Panc1 (cell line): ENCODE measurements around the gene KIF5B. TPM values are rescaled to one million over a fixed set of nuclear protein-coding genes. Genes with fewer than 3 reads are reported as not detected.

Experiments
- ATAC-seq: fragments of 200-7000 bp; cut with Tn5 transposase; 2 replicates; pipeline ENCODE4 v1.9.1; 2020; ENCODE audit warnings: mild to moderate bottlenecking, moderate library complexity
- BruUV-seq: library from RNA; stranded (reverse); fragments of 400-500 nt; replicated peaks from 2 replicates; lab custom pipeline; 2021; lab: Mats Ljungman, UMichigan
- CTCF ChIA-PET: fragments of 300-600 bp; sonication (Branson Sonifier 250); formaldehyde crosslinking; loops from one replicate; lab custom pipeline; 2022; ENCODE audit warnings: antibody characterized with exemption; lab: Charles Lee
- POLR2A ChIA-PET: fragments of 300-600 bp; sonication (Branson Sonifier 250); formaldehyde crosslinking; loops from one replicate; lab custom pipeline; 2022; ENCODE audit warnings: antibody characterized with exemption; lab: Charles Lee
- DNase-seq: peaks from one replicate; pipeline ENCODE4 v3.0.0-alpha.2; 2010; ENCODE audit warnings: low read depth, low spot score
- H3K27ac ChIP-seq: 2 replicates; pipeline ENCODE4 v1.5.1; 2011; ENCODE audit warnings: mild to moderate bottlenecking, low read length, inconsistent platforms
- H3K27me3 ChIP-seq: fragments of 200-500 bp; sonication (Bioruptor generic); 2 replicates; pipeline ENCODE4 v1.6.0; 2014; ENCODE audit warnings: low read length, inconsistent platforms; ENCODE audit not compliant: control insufficient read depth, insufficient read depth
- H3K36me3 ChIP-seq: fragments of 200-500 bp; sonication (Bioruptor generic); 2 replicates; pipeline ENCODE4 v1.5.1; 2014; ENCODE audit warnings: inconsistent platforms, mild to moderate bottlenecking, low read length, moderate library complexity; ENCODE audit not compliant: control insufficient read depth, insufficient read depth
- H3K4me1 ChIP-seq: 2 replicates; pipeline ENCODE4 v1.5.1; 2011; ENCODE audit warnings: inconsistent platforms, mild to moderate bottlenecking, low read length, moderate library complexity; ENCODE audit not compliant: control insufficient read depth, insufficient read depth
- H3K4me3 ChIP-seq, 2 experiments: 2 replicates each; pipeline ENCODE4 v1.5.1; 2011 to 2012; ENCODE audit warnings: low read depth in 2 of 2, low read length in 2 of 2, mild to moderate bottlenecking in 2 of 2, inconsistent platforms in 1 of 2, moderate library complexity in 1 of 2
- H3K9me3 ChIP-seq: fragments of 200-500 bp; sonication (Bioruptor generic); 2 replicates; pipeline ENCODE4 v1.5.1; 2014; ENCODE audit warnings: low read depth, mild to moderate bottlenecking, inconsistent platforms, low read length, moderate library complexity; ENCODE audit not compliant: control insufficient read depth, insufficient read depth
- POLR2AphosphoS5 ChIP-seq: IDR thresholded peaks from 2 replicates; pipeline ENCODE4 v1.6.1; 2012; ENCODE audit warnings: mild to moderate bottlenecking, low read depth, low read length, moderate library complexity
- SIN3A ChIP-seq: IDR thresholded peaks from 2 replicates; pipeline ENCODE4 v1.6.1; 2012; ENCODE audit warnings: low read depth, mild to moderate bottlenecking, low read length, moderate library complexity, borderline replicate concordance; ENCODE audit not compliant: insufficient read depth
- TCF7L2 ChIP-seq: IDR thresholded peaks from 2 replicates; pipeline ENCODE4 v1.6.1; 2011; ENCODE audit warnings: mild to moderate bottlenecking, low read depth, low read length, inconsistent platforms
- in situ Hi-C: cut with HindIII; loops from 2 replicates; pipeline ENCODE4 v1.10.0; 2016; ENCODE audit warnings: low sequenced_read_pairs, low pct_unique_long_range_greater_than_20kb
- intact Hi-C: fragments of 100-400 bp; cut with micrococcal nuclease; formaldehyde crosslinking; loops from one replicate; pipeline ENCODE4 v1.10.0; 2022; ENCODE audit not compliant: unreplicated experiment
- total RNA-seq: library from RNA; stranded (reverse); gene quantifications from one replicate; pipeline ENCODE4 v1.2.1, GENCODE V29; 2021; ENCODE audit not compliant: unreplicated experiment
- TF ChIP-seq, protein P1 (sequence below): fragments of 450-650 bp; IDR thresholded peaks from 2 replicates; pipeline ENCODE4 v1.5.1; 2017; ENCODE audit warnings: mild to moderate bottlenecking
- TF ChIP-seq, protein P2 (sequence below), 2 experiments: IDR thresholded peaks; 2 replicates each; pipeline ENCODE4 v1.6.1; 2011 to 2012; ENCODE audit warnings: low read depth in 2 of 2, control low read depth in 1 of 2, low read length in 1 of 2, mild to moderate bottlenecking in 1 of 2, moderate library complexity in 1 of 2; ENCODE audit not compliant: insufficient read depth in 1 of 2

KIF5B gene
- total RNA-seq, 1 experiment from 2014 or later = 89.9 TPM

DNA sequence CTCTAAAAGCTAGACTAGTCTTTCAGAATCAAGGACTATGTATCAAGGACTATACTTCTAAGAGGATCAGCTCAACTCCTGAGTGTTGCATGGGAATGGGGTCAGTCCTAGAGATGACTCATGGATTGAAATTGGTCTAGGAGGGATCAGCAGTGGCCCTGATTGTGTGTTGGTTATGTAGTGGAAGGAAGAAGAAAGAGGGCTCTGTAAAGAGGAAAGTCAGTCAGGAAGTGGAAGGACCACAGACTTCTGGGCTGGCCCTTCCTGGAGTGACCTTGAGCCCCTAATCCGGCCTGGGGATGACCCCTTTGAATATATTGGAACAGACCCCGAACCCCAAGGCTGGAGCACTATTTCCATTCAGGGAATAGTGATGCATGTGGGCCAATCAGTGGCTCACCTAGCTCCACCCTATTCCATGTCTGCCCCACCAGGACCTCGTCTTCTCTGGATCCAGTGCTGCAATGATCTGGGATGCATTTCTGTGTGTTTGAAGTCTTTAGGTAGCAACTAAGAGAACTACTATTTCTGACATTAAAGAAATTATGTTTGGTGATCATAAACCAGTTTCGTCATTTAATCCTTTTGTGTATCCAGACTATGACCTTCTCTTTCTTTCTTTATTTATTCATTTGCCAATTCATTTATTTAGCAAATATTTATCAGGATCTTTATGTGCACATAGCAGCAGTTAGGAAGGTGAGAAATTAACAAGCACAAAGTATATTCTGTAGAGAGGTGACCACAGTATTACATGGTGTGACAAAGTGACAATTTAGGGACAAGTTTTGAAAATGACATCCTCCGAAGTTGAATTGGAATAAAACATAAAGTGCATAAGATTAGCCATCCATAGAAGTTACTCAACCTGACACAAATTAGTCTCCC, 48.6 kb upstream of the KIF5B start:
- H3K36me3 ChIP-seq = no peaks in the 10 kb centered on the region
- no peaks in the 10 kb centered on the region for H3K4me1 ChIP-seq
- intact Hi-C loops (no loop called here), in situ Hi-C loops (no loop called here)
- no peaks in the 10 kb centered on the region for H3K27me3 ChIP-seq
- no peak for DNase-seq
- no peak for ATAC-seq
- POLR2A ChIA-PET = interaction anchor here (0.5 kb wide), 1 partner anchor 92 kb away, joined by 3 read pairs; no protein-coding TSS in a partner anchor
- no peak overlapping the region for H3K27ac ChIP-seq
- no peaks in the 10 kb centered on the region for H3K9me3 ChIP-seq
- CTCF ChIA-PET = no interaction called here
- H3K4me3 ChIP-seq = no peak overlapping the region
- no TSS peak for BruUV-seq
- TF ChIP-seq TCF7L2 (no peak), SIN3A (no peak), POLR2AphosphoS5 (no peak)
- TF ChIP-seq, protein P1, sequence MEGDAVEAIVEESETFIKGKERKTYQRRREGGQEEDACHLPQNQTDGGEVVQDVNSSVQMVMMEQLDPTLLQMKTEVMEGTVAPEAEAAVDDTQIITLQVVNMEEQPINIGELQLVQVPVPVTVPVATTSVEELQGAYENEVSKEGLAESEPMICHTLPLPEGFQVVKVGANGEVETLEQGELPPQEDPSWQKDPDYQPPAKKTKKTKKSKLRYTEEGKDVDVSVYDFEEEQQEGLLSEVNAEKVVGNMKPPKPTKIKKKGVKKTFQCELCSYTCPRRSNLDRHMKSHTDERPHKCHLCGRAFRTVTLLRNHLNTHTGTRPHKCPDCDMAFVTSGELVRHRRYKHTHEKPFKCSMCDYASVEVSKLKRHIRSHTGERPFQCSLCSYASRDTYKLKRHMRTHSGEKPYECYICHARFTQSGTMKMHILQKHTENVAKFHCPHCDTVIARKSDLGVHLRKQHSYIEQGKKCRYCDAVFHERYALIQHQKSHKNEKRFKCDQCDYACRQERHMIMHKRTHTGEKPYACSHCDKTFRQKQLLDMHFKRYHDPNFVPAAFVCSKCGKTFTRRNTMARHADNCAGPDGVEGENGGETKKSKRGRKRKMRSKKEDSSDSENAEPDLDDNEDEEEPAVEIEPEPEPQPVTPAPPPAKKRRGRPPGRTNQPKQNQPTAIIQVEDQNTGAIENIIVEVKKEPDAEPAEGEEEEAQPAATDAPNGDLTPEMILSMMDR = no peak
- TF ChIP-seq, protein P2, sequence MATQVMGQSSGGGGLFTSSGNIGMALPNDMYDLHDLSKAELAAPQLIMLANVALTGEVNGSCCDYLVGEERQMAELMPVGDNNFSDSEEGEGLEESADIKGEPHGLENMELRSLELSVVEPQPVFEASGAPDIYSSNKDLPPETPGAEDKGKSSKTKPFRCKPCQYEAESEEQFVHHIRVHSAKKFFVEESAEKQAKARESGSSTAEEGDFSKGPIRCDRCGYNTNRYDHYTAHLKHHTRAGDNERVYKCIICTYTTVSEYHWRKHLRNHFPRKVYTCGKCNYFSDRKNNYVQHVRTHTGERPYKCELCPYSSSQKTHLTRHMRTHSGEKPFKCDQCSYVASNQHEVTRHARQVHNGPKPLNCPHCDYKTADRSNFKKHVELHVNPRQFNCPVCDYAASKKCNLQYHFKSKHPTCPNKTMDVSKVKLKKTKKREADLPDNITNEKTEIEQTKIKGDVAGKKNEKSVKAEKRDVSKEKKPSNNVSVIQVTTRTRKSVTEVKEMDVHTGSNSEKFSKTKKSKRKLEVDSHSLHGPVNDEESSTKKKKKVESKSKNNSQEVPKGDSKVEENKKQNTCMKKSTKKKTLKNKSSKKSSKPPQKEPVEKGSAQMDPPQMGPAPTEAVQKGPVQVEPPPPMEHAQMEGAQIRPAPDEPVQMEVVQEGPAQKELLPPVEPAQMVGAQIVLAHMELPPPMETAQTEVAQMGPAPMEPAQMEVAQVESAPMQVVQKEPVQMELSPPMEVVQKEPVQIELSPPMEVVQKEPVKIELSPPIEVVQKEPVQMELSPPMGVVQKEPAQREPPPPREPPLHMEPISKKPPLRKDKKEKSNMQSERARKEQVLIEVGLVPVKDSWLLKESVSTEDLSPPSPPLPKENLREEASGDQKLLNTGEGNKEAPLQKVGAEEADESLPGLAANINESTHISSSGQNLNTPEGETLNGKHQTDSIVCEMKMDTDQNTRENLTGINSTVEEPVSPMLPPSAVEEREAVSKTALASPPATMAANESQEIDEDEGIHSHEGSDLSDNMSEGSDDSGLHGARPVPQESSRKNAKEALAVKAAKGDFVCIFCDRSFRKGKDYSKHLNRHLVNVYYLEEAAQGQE (IDR thresholded peaks at IDR 0.05; ENCODE audit: insufficient read depth in 1 of 2, low read depth in 2 of 2, low read length in 1 of 2) = no peak

DNA sequence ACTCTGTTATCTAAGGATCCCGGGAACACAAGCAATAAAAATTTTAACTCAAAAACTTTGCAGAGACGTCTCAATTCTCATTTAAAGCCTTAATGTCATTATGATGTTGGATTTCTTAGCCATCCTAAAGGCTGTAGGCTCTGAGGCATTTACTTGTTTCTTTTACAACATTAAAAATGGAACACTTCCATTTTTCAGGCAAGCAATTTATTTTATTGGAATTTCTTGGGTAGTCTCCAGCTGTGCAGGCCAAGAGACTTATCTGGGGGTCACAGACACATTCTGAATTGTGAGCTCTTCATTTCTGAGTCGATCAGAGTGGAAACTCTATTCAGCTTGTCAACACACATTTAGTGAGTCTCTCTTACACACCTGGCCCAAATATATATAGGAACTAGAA, 48.0 kb upstream of the KIF5B start:
- ChIA-PET CTCF (no interaction called here), POLR2A (interaction anchor here (0.5 kb wide), 1 partner anchor 93 kb away, joined by 3 read pairs; no protein-coding TSS in a partner anchor)
- no peaks in the 10 kb centered on the region for H3K27me3 ChIP-seq
- no peaks in the 10 kb centered on the region for H3K9me3 ChIP-seq
- no peak overlapping the region for H3K27ac ChIP-seq
- in situ Hi-C loops = no loop called here
- TF ChIP-seq SIN3A = no peak
- no peak for TF ChIP-seq POLR2AphosphoS5
- TF ChIP-seq, protein P2 (IDR thresholded peaks at IDR 0.05; ENCODE audit: insufficient read depth in 1 of 2, low read depth in 2 of 2, low read length in 1 of 2) = no peak
- TF ChIP-seq, protein P1 = no peak
- no peak for TF ChIP-seq TCF7L2
- no peaks in the 10 kb centered on the region for H3K4me1 ChIP-seq
- BruUV-seq = no TSS peak
- H3K36me3 ChIP-seq = no peaks in the 10 kb centered on the region
- ATAC-seq (no peak), DNase-seq (no peak)
- intact Hi-C loops = no loop called here
- no peak overlapping the region for H3K4me3 ChIP-seq
